Activated effector memory CD4-positive, alpha-beta T cell treated with anti-CD3 and anti-CD28 coated beads, Interleukin-2, amount 50 U/mL, for 16 hours (primary cell): ENCODE measurements around the gene TCHP.
"Not testable (repeated sequence)": the region's sequence is repeated elsewhere in the genome, so short reads cannot be mapped to it uniquely, and the experiment has no call there.

ENCODE experiments used
- DNase-seq: peaks from one replicate; pipeline ENCODE4 v3.0.0-alpha.2; 2020

TCHP gene

GRCh38 chr12:109899783-109900751 lies at the start of gene TCHP:
TCHP (plus strand) TSS chr12:109900274; CDS start chr12:109903027, 2,753 bp downstream.
- peak; percentile 89 for DNase-seq

DNA sequence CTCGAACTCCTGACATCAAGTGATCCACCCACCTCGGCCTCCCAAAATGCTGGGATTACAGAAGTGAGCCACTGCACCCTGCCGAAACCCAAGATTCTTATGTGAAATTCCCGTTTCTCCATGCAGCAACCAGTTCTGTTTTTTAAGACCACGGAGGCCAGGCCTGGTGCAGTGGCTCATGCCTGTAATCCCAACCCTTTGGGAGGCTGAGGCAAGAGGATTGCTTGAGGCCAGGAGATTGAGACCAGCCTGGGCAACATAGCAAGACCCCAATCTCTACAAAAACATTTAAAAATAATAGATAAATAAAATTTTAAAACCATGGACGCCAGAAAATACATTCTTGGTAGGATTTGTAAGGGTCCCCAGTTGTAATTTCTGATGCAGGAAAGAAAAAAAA lies 49.6 kb upstream of the TCHP start:
- DNase-seq = not testable (repeated sequence)

GRCh38 chr12:109855377-109855776 lies 44.7 kb upstream of the TCHP start:
- no peak for DNase-seq

- DNase-seq = no peak
These were observed 42.4 kb upstream of the TCHP start for GRCh38 chr12:109857715-109858114.

- no peak for DNase-seq
These were observed 41.3 kb upstream of the TCHP start for GRCh38 chr12:109858764-109859163.

DNA sequence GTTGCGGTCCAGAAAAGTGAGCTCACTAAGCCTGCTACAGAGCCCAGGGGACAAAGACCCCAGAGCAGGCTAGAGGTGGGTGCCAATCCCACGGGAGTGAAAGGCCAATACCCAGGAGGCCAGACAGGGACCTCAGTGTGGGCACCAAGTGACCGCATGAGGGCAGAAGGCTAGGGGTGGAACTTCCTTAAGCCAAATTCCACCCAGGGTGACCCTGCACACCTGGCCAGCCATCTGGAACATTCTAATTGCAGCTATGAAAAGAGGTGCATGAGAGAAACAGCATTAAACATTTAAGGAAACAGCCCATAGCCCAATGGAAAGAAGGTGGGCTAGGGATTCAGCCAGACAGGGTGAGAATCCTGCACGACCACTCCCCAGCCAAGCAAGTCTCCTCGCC lies 39.1 kb upstream of the TCHP start:
- no peak for DNase-seq

DNA sequence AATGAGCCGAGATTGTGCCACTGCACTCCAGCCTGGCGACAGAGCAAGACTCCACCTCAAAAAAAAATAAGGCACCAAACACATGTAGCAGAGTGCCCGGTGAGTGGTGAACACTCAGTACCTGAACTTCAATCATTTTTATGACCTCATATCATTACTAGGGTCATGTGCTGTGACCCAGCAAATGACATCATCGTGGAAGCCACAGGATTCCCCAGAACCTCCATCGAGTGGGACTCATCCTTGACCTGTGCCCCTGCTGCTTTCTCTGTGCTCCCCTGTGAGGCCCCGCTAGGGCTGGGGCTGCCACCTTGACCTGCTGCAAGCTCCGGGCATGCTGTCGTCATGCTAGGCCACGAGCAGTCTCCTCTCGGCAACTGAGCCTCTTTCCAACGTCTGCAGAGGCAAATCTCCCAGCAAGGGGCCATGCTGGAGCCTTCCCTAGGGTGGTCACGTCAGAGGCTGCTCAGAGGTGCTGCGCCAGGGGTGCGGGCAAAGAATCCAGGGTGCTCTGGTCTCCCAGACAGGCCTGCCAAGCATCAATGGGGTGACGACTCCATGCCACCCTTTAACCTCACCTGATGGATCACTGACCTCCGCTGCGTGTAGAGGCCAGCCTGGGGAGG lies 38.3 kb upstream of the TCHP start:
- DNase-seq = no peak

DNA sequence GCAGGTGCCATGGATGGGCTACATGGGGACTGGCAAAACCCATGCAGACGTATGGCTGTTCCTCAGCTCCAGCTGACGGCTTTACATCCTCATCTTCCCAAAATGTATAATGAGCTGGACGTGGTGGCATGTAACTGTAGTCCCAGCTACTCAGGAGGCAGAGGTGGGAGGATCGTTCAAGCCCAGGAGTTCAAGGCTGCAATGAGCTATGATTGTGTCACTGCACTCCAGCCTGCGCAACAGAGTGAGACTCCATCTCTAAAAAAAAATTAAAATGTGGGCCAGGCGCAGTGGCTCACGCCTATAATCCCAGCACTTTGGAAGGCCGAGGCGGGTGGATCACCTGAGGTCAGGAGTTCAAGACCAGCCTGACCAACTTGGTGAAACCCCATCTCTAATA lies 37.6 kb upstream of the TCHP start:
- not testable (repeated sequence) for DNase-seq

DNA sequence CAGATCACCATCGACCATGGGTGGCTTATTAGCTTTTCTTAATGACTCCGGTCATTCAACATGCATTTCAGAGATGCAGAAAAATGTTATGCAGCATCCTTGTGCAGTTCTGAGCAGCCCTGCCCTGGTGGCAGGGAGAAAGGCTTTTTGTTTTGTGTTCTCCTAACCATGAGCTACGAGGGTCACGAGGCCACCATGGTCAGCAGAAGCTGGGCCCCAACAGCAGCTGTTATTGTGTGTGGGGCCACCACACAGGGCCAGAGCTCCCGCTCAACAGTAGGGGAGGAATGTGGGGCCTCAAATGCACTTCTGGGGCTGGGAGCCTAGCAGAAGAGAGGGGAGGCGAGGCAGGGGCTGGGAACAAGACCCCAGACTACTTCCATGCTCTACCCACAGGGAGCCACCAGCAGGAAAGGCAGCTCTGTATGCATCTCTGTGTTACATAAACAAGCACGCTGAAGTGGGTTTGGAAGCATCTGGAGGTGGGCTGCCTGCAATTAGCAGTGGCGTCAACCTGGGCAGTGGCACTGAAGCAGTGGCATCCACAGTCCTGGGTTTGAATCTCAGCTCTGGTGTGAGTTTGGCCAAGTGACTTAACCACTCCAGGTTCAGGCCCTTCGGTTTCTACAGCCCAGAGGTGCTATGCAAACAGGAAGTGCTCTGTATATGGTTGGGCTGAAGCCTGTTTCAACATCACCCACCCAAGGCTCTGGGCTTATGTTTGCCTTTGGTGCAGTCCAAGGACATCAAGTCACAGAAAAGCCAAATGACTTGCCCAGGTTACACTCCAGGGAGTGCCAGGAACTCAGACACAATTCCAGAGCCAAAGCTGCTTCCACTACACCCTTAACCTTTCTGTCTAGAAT lies 36.0 kb upstream of the TCHP start:
- DNase-seq = no peak

DNA sequence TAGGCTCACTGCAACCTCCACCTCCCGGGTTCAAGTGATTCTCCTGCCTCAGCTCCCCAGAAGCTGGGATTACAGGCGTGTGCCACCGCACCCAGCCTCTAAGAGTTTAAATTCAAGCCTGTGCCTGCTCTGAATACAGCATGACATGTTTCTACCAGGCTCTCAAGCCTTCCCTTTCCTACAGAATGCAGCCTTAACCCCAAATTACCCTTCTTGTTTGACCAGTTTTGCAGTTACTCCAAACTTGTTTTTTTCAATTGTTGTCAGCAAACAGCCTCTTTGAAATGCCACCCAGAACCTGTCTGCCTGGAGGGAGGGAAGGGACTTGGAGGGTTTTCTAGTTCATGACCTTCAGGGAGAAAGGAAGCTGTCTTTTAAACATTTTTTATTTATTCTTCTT lies 35.2 kb upstream of the TCHP start:
- DNase-seq = no peak

GRCh38 chr12:109868182-109869051 lies 31.7 kb upstream of the TCHP start:
- no peak for DNase-seq

DNA sequence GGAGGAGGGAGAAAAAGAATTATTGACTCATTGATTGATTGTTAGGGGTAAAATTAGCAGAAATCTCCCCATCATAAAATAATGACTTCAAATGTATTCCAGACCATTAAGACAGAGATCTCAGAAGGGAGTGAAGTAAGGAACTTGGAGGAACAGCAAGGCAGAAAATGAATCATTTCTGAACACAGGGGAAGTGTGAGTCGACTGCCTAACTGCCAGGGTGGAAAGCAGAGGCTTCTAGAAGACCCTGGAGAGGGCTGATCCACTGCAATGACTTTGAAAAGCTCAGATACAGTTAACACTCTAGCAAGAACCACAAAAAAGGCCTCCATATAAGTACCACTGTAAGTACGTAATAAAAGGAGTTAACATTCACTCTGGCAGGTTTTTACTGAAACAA lies 29.4 kb upstream of the TCHP start:
- no peak for DNase-seq

GRCh38 chr12:109871668-109872314 lies 28.3 kb upstream of the TCHP start:
- no peak for DNase-seq

DNA sequence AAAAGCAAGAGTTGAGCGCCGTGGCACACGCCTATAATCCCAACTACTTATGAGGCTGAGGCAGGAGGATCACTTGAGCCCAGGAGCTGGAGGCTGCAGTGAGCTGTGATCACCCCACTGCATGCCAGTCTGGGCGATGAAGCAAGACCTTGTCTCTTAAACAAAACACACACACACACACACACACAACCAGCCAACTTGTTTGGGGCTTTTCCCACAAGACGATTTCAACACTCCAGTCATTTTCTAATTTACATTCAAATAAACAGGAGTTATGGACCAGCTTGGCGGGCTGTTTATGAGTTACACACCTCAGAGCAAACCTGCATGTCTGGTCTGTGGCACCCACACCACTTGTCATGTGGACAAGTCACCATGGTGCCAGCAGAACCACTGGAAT lies 26.4 kb upstream of the TCHP start:
- DNase-seq = no peak

GRCh38 chr12:109875572-109876131 lies 24.4 kb upstream of the TCHP start:
- no peak for DNase-seq

DNA sequence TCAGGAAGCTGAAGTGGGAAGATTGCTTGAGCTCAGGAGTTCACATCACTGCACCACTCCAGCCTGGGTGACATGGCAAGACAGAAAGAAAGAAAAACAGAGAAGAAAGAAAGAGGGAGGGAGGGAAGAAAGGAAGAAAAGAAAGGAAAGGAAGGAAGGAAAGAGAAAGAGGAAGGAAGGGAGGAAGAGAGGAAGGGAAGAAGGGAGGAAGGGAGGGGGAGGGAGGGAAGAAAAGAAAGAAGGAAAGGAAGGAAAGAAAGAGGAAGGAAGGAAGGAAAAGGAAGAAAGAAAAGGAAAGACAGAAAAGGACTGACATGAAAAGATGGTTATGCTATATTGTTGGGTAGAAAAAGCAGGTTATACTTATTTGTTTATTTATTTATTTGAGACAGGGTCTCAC lies 23.7 kb upstream of the TCHP start:
- no peak for DNase-seq

DNA sequence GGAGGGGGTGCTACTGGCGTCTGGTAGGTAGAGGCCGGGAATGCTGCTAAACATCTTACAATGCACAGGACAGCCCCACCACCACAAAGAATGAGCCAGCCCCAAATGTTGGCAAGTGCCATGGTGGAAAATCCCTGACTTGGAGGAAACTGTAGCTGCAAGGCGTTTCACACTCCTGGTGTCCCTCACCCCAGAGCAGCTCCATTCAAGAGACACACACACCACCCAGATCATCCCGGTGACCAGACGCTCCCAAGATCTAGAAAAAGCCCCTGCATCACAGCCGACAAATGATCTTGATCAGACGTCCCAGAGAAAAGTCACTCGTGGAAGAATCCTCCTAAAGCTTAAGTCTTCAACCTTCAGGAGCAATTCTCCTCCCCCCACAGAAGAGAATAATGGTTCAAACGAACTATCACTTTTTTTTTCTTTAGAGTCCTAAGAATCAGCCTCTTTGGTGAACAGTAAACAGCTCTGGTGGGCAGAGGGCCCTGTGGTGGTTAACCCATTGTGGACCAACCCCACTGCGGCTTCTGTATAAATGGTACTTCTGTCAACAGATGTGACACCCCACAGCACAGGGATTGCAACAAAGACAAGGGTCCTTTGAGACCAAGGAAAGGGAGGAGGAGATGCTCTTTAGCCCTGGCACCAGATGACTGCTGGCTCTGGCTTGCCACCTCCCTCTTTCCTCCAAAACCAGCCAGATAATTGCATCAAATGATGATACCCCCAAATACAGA lies 22.4 kb upstream of the TCHP start:
- DNase-seq = no peak

DNA sequence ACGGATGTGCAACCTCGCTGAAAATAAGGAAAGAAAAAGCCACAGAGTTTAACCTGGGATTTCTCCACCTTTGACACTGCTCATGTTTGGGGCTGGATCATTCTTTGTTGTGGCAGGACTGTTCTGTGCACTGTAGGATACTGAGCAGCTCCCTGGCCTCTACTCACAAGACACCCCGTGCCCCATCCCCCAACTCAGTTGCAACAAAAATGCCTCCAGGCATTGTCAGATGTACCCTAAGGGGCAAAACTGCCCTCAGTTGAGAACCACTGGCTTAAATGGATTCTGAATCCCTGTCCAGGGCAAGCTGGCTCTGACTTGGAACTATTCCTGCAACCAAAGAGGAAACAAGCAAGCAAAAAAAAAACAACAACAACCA lies 21.8 kb upstream of the TCHP start:
- no peak for DNase-seq

DNA sequence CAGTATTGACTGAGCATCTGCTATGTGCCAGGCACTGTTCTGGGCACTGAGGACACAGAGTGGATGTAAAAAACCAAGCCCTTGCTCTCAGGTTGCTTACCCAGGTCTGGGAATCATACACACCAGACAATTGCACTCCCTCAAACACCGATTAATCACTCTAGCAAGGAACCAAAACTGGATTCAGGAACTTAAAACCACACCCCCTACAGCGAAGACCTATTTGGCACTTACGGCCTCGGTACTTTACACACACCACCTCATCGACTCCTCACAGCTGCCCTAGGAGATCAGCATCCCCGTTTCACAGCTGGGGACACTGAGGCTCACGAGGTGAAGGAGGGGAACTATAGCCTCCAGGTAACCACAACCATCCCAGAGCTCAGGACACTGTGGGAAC lies 21.3 kb upstream of the TCHP start:
- DNase-seq = no peak

DNA sequence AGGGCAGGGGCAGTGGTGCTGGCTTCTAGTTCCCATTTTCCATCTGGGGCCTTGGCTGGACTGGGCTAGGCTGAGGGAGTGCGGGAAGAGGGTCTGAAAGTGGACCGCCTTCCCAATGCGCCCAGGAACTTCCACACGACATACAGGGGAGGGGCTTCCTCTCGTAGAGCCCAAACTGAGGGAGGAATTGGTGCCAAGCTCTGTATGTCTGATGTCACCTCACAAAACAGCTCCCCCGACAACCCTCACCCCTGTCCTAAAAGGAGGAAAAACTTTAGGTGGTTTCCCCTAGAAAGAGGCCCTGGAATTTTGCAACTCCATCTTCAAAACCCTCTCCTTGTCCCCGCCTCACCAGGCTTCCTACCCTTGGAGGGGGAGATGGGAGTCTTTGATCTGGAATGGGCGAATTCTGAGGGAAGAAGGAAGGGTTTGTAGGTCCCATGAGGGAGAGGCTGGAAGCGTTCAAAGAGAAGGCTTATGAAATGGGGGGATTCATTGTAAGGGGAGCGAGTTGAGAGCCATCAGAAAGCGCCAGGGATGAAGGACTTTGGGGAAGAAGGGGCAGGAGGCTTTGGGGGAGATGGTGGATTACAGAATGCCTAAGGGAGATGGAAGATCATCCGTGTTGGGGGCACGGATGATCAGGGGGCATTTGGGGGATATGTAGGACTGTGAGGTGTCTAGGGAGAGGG lies 20.6 kb upstream of the TCHP start:
- peak; percentile 65 for DNase-seq
